CD4-positive, alpha-beta T cell treated with Interleukin-17A for 4 hours (primary cell): Measurements from ENCODE around the gene AKR1B15.
A peak's percentile ranks its signal among the peaks of the same experiment; 100 is the strongest.
"Not testable (repeated sequence)": the region's sequence is repeated elsewhere in the genome, so short reads cannot be mapped to it uniquely, and the experiment has no call there.

Experiments used
- DNase-seq: peaks from one replicate; pipeline ENCODE4 v3.0.0-alpha.2; 2020; ENCODE audit warnings: mixed read lengths

Gene AKR1B15

DNA sequence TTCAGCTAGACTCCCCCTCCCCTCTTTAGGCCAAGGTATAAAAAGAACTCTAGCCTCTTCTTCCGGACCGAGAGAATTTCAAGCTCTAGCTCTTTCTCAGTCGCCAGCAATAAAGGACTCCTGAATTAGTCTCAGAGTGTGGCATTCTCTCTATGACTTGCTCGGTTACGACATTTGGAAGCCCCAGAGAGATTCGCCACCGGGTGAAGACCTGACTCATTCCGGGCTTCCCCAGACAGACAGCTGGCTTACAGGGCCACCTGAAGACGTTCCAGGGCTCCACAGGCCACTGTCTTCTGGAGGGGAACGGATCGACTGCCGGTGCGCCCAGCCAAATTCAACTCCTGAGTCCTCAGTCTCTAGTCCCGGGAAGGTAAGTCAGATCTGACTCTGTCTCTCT is at the start of gene AKR1B15:
TSS of gene AKR1B15 (plus strand) at position 234 of the 400 bp plus-strand sequence. CDS start 15,510 bp downstream, outside the sequence.
- no peak for DNase-seq

GRCh38 chr7:134500406-134500805 is 48.5 kb upstream of the AKR1B15 start:
- no peak for DNase-seq

DNA sequence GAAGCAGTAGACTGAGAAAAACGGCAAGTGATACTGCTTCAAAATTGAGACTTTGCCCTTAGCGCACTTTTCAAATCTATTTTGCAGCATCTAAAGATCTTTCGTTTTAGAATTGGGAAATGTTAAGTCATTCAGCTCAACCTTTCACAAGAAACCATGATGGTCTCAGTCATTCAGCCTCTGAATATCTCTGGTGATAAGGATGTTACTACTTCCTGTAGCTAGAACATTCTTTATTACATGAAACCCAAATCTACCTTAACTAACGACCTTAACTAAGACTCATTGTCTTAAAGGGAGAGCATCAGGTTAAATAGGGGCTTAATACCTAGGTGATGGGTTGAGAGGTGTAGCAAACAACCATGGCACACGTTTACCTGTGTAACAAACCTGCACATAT is 47.9 kb upstream of the AKR1B15 start:
- DNase-seq, result no peak

DNA sequence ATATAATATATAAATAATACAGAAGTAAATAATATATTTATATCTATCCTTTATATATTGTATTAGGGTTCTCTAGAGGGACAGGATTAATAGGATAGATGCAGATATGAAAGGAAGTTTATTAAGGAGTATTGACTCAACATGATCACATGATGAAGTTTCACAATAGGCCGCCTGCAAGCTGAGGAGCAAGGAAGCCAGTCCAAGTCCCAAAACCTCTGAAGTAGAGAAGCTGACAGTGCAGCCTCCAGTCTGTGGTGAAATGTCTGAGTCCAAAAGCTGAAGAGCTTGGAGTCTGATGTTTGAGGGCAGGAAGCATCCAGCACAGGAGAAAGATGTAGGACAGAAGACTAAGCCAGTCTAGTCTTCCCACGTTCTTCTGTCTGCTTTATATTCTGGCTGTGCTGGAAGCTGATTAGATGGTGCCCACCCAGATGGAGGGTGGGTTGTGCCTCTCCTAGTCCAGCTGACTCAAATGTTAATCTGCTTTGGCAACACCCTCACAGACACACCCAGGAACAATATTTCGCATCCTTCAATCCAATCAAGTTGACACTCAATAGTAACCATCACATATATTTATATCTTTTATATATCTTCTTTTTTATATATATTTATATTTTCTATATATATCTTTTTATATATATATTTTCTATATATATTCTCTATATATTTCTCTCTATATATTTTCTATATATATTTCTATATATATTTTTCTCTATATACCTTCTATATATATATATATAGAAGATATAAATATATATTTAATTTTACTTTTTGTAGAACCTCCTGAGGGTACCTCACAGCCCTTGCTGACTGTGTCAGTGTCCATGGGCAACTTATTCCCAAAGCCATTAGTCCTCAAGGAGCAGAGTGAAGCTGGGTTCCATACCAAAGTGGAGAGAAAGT is 46.2 kb upstream of the AKR1B15 start:
- DNase-seq, result no peak

GRCh38 chr7:134504660-134505164 is 44.2 kb upstream of the AKR1B15 start:
- DNase-seq, result no peak

DNA sequence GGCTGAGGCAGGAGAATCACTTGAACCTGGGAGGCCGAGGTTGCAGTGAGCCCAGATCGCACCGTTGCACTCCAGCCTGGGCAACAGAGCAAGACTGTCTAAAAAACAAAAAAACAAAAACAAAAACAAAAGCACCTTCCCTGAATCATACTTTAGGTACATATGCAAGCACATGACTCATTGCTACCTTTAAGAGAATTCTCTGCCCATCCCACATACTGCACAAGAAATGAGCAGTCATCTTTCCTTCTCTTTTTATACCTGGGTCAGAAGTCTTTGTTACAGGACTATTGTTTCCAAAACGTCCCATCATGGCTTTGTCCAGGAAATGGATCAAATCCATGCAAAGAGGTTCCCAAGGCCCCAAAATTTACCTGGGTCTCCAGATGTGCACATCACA is 43.1 kb upstream of the AKR1B15 start:
- no peak for DNase-seq

DNA sequence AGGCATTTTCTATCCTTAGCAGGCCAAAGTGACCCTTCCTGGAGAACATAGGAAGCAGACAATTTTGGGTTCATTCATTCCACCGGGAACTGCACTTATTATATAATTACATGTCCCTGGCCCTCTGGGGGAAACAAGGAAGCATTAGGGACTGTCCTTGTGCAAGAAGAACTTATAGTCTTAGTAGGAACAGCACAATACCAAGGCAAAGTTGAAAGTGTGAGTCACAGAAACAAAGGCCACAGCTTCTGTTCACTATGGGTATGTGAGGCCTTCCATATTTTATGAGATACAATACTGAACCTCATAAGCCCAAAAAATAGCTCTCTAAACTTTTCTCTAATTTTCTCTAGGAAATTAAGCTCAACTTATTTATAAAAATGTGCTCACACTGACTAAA is 39.9 kb upstream of the AKR1B15 start:
- DNase-seq, result no peak

DNA sequence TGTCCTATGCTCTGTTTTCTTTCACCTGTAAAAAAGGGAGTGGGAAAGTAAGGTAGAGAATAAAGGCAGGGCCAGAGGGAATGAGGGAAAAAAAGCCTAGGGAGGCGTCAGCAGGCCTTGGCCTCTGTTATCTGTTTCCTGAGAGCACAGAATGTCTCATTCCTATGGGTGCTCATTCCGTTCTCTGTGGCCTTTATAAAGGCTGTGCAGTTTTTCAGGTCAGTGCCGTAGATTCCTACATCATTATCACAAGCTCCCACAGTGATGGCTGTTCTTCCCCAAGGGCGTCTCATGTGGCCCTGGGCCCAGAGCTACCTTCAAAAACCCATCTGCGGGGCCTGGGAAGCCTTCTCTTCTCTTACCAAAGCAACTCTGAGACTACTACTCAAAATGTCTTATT is 38.3 kb upstream of the AKR1B15 start:
- DNase-seq, result no peak

DNA sequence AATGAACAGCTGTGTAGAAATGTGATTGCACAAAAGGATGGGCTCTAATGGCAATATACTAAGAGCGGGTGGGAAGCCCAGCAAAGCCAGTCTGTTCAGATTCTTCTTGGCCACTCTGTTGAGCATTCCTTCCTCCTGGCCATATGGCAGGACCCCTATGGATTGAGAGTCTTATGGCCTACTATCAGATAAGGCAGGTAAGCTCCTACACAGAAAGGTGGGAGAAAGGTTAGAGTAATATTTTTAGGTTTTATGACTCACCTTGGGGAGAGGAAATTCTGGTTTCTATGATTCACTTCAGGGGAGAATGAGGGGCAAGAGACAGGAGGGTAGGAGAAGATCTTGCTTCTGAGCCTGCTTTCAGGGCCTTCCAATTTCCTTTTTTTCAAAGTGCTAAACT is 36.6 kb upstream of the AKR1B15 start:
- DNase-seq, result no peak

DNA sequence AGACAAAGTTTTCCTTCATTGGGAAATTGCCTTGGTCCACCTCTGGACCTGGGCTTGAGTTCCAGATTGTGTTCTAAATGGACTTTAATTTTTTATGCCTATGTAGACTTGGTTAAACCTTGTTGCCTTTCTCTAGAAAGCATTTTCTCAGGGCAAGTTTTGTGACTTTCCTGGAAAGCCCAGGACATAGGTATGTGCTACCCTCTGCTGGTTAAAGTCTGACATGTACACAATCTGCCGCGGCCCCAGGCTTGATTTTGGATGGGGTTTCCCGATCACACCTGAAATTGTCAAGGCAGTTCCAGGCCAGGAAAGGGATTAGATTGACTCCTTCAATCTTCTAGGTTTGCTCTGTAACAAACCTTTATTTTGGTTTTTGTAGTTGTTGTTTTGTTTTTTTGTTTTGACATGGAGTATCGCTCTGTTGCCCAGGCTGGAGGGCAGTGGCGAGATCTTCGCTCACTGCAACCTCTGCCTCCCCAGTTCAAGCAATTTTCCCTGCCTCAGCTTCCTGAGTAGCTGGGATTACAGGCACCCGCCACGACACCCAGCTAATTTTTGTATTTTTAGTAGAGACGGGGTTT is 35.6 kb upstream of the AKR1B15 start:
- DNase-seq, result peak; percentile 21

- DNase-seq, result no peak
These were observed 34.8 kb upstream of the AKR1B15 start for GRCh38 chr7:134514106-134514505.

DNA sequence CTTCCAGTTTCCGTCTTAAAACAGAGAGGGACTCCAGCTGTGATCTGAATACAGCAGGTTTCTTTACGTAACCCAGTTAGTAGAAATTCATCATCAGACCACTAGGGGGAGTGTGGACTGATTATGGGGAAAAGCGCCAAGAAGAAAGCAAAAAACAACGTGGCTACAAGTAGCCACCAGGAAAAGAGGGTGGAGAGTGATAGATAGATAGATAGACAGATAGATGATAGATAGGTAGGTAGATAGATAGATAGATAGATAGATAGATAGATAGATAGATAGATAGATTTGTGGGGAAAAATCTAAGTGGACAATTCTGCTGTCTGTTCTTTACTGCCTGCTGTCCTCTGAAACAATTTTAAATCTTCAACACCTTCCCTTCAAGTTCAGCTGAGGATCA is 34.2 kb upstream of the AKR1B15 start:
- peak; percentile 33 for DNase-seq

GRCh38 chr7:134515569-134516468 is 33.1 kb upstream of the AKR1B15 start:
- DNase-seq, result no peak

- DNase-seq, result no peak
These were observed 28.8 kb upstream of the AKR1B15 start for GRCh38 chr7:134520130-134520529.

- DNase-seq, result no peak
These were observed 26.3 kb upstream of the AKR1B15 start for GRCh38 chr7:134522601-134523000.

DNA sequence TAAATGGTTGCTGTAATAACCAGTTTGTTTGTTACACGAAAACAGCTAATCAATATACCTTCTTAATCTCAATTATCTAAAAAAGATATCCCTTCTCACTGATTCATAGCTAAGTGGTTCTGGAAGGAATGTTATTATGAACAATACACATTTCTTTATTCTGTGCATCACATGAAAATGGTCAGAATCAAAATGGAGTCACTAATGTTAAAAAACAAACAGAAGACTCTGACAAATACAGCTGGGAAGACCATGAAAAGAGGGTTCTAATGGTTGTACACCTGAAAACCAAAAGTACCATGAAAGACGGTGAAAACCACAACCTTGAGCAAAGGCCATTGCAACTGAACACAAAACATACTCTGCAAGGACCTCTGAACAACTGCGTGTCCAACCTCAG is 23.5 kb upstream of the AKR1B15 start:
- not testable (repeated sequence) for DNase-seq

DNA sequence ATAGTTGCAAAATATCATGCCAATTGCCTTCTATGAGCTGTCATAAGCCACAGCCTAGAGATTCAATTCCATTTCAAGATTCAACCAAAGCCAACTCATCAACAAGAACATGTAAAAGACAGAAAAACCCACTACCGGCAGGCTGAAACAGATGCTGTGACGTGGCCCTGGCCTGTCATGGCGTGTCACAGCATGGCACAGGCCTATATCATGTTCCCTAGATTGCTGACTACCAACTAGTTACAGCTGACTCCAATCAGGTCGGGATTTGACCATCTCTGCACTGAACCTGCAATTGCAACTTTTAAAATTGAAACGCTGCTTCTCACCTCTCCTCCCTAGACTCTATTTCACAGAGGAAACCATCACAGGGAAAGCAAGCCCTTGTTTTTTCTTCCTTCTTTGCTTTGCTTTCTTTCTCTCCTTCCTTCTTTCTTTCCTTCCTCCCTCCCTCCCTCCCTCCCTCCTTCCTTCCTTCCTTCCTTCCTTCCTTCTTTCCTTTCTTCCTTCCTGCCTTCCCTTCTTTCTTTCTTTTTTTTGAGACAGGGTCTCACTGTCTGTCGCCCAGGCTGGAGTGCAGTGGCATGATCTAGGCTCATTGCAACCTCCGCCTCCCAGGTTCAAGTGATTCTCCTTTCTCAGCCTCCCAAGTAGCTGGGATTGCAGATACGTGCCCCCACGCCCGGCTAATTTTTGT is 22.2 kb upstream of the AKR1B15 start:
- DNase-seq, result not testable (repeated sequence)

- DNase-seq, result no peak
These were observed 20.9 kb upstream of the AKR1B15 start for GRCh38 chr7:134527979-134528371.

DNA sequence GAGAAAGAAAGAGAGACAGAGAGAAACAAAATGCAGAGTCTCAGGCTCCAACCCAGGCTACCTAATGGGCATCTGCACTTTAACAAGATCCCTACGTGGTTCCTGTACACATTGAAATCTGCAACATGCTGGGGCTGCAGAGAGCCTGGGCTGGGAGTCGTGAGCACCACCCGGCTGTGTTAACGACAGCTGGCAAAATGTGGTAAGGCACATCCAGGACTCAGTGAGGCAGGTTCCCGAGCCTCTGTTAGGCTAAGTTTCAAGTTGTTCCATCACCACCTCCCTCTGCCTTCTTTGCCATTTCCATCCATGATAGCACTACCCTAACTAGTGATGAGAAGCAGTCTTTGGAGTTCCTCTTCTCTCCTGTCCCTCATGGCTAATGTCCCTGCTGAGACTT is 20.2 kb upstream of the AKR1B15 start:
- no peak for DNase-seq

DNA sequence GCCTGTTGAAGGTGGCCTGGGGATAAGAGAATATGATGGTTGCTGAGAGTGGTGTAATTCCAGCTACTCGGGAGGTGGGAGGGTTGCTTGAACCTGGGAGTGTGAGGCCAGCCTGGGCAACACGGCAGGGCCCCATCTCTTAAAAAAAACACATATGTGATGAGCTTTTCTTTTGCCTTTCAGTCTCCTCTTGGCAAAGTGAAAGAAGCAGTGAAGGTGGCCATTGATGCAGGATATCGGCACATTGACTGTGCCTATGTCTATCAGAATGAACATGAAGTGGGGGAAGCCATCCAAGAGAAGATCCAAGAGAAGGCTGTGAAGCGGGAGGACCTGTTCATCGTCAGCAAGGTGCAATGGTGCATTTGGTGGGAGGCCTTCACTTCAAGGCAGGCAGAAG is 18.4 kb upstream of the AKR1B15 start:
- DNase-seq, result no peak

DNA sequence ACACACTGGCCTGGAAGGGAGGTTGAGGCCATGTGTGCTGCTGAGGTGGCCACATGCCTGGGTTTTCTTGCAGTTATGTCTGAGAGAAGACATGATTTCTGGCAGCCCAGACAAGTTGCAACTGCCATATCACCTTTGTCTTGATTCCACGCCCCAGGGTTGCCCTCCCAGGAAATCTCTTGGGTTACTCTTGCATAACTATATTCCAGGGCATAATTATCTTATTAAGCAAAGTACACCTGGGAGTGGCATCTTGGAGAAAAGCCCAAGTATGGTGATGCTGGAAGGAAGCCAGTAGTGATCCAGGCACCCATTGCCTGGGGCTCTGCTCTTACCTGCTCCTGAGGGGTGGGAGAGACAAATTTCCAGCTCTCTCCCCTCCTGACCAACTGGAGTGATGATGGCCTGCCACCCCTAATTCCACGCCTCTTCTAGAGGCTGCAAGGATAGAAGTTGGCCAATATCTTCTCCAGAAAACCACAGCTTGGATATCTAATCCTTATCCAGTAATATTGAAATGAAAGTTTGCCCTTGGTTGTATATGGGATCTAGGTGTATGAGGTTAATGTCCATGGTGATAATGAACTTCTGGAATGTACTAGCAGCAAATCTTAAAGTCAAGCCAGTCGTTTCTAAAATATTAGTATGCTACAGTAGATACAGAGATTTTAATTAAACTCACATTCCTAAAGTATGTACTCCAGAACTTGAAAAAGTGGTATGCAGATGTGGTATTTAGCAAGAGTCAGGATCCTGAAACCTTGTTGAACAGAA is 16.5 kb upstream of the AKR1B15 start:
- no peak for DNase-seq

DNA sequence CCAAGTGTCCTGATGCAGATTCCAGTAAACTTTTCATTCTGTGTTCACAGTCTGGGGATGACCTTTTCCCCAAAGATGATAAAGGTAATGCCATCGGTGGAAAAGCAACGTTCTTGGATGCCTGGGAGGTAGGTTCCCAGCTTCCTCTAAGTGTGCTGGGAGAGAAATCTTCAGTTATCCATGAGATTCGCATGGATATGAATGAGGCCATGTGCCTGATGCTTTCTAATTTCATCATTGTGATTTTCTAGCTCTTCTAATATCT is 16.0 kb upstream of the AKR1B15 start:
- DNase-seq, result no peak
